ENCODE results near the gene PRSS53. TPM values are rescaled to one million over a fixed set of nuclear protein-coding genes. Genes with fewer than 3 reads are reported as not detected.

The PRSS53 gene
- total RNA-seq, 2 donors from 2014 or later, result 2.5 TPM

DNA sequence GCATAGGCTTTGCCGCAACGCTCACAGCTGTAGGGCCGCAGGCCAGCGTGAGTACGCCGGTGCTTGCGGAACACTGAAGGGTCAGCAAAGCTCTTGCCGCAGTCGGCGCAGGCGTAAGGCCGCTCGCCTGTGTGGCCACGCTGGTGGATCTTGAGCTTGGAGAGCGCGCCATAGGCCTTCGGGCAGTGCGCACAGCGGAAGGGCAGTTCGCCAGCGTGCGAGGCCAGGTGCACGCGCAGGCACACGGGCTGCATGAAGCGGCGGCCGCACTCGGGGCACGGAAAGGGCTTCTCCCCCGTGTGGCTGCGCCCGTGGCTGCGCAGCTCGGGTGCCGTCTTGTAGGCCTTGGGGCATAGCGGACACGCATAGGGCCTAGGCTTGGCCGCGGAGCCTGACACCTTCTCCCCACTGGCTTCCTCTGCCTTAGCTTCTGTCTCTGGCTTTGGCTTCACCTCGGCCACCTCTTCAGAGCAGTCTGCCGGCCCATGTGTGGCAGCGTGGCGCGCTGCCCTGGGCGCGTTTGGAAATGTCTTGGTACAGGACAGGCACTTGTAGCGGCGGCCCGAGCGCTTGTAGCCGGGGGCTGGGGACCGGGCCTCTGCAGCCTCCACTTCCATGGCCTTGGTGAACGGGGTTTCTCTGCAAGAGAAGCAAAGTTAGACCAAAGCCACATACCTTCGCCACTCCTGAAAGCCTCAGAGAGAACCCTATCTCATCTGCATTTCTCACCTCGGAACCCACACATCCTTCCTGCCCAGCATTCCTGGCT, 24.7 kb downstream of the PRSS53 start:
- intact Hi-C loops (cut with DNase I), result no loop called here
- no peak overlapping the region for H3K4me3 ChIP-seq
- no peaks in the 10 kb centered on the region for H3K4me1 ChIP-seq (replicated peaks)
- DNase-seq (ENCODE audit: low spot score), result no peak
- no peak overlapping the region for H3K27ac ChIP-seq
- no peaks in the 10 kb centered on the region for H3K36me3 ChIP-seq
- H3K27me3 ChIP-seq (replicated peaks; ENCODE audit: insufficient read depth), result no peaks in the 10 kb centered on the region
- 87% methylated on average over 56 of the region's 56 CpGs for WGBS
- TF ChIP-seq POLR2AphosphoS5 (IDR thresholded peaks at IDR 0.05) (no peak), POLR2A (IDR thresholded peaks at IDR 0.05) (no peak)
- TF ChIP-seq, protein P1, sequence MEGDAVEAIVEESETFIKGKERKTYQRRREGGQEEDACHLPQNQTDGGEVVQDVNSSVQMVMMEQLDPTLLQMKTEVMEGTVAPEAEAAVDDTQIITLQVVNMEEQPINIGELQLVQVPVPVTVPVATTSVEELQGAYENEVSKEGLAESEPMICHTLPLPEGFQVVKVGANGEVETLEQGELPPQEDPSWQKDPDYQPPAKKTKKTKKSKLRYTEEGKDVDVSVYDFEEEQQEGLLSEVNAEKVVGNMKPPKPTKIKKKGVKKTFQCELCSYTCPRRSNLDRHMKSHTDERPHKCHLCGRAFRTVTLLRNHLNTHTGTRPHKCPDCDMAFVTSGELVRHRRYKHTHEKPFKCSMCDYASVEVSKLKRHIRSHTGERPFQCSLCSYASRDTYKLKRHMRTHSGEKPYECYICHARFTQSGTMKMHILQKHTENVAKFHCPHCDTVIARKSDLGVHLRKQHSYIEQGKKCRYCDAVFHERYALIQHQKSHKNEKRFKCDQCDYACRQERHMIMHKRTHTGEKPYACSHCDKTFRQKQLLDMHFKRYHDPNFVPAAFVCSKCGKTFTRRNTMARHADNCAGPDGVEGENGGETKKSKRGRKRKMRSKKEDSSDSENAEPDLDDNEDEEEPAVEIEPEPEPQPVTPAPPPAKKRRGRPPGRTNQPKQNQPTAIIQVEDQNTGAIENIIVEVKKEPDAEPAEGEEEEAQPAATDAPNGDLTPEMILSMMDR (IDR thresholded peaks at IDR 0.05), result no peak
- no peaks in the 10 kb centered on the region for H3K9me3 ChIP-seq

DNA sequence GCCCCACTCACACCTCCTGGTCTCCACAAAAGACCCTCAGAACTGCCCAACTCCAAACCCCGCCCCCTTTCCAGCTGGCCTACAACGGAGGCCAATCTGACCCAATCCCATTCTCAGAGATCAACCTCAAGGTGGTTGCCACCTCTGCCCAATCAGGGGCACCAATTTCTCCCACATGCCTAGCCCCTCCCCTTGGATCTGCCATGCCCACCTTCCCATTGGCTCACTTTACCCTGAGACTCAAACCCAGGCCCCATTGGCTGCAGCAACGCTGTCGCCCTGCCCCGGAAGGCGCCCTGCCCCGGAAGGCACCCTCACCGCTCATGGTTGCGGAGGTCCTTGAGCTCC, 25.3 kb downstream of the PRSS53 start:
- intact Hi-C loops (cut with DNase I), result no loop called here
- Histone ChIP-seq H3K4me3 (no peak overlapping the region), H3K36me3 (no peaks in the 10 kb centered on the region), H3K9me3 (no peaks in the 10 kb centered on the region), H3K27me3 (replicated peaks; ENCODE audit: insufficient read depth) (no peaks in the 10 kb centered on the region), H3K27ac (no peak overlapping the region), H3K4me1 (replicated peaks) (no peaks in the 10 kb centered on the region)
- TF ChIP-seq POLR2A (IDR thresholded peaks at IDR 0.05), result no peak
- TF ChIP-seq, protein P1 (IDR thresholded peaks at IDR 0.05), result no peak
- TF ChIP-seq POLR2AphosphoS5 (IDR thresholded peaks at IDR 0.05), result no peak
- 91% methylated on average over 9 of the region's 9 CpGs for WGBS
- no peak for DNase-seq (ENCODE audit: low spot score)

DNA sequence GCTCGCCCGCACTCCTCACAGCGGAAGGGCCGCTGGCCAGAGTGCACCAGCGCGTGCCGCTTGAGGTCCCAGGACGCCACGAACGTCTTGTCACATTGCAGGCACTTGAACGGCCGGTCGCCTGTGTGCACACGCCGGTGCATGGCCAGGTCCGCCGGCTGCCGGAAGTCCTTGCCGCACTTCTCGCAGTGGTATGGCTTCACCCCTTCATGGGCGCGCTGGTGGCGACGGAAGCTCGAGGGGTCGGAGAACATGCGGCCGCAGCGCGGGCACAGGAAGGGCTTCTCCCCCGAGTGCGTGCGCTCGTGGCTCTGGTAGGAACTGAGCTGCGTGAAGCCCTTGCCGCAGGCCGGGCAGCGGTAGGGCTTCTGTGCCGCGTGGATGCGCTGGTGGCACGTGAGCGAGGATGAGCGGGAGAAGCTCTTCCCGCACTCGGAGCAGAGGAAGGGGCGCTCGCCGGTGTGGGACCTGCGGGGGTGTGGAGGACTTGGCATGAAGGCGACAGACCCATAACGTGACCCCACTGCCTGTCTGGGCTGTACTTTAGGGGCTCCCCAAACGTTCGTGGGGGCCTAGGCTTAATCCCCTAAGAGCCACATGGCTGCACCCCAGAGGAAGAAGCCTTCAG, 26.8 kb downstream of the PRSS53 start:
- H3K27me3 ChIP-seq (replicated peaks; ENCODE audit: insufficient read depth), result no peaks in the 10 kb centered on the region
- H3K36me3 ChIP-seq, result no peaks in the 10 kb centered on the region
- TF ChIP-seq POLR2A (IDR thresholded peaks at IDR 0.05), result no peak
- no peaks in the 10 kb centered on the region for H3K9me3 ChIP-seq
- 95% methylated on average over 54 of the region's 54 CpGs for WGBS
- no peak for DNase-seq (ENCODE audit: low spot score)
- no peak overlapping the region for H3K27ac ChIP-seq
- H3K4me1 ChIP-seq (replicated peaks), result no peaks in the 10 kb centered on the region
- intact Hi-C loops (cut with DNase I), result no loop called here
- H3K4me3 ChIP-seq, result no peak overlapping the region

DNA sequence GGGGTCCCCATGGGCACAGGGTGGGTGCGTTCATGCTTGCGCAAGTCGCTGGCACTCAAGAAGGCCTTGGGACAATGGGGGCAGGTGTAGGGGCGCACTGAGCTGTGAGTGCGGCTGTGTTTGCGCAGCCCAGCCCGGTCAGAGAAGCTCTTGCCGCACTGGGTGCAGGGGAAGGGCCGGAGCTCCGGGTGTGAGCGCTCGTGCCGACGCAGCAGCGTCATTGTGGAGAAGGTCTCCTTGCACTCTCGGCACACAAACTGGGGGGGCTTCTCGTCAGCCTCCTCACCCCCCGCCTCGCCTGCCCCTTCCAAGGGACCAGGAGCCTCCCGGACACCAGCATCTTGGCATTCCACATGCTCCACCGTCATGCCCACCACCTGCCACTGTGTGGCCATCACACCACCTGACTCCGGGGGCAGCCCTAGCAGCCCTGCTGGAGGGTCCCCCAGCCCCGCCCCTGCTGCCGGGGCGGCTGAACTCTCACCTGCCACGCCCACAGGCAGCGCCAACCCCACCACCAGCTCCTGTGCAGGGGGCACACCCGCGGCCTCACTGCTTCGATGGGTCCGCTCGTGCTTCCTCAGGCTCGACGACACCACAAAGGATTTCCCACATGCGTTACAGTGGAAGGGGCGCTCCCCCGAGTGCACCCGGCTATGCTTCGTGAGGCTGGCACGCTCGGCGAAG, 27.5 kb downstream of the PRSS53 start:
- no peaks in the 10 kb centered on the region for H3K4me1 ChIP-seq (replicated peaks)
- intact Hi-C loops (cut with DNase I), result no loop called here
- no peak for TF ChIP-seq POLR2AphosphoS5 (IDR thresholded peaks at IDR 0.05)
- TF ChIP-seq, protein P1 (IDR thresholded peaks at IDR 0.05), result no peak
- TF ChIP-seq POLR2A (IDR thresholded peaks at IDR 0.05), result no peak
- WGBS, result 93% methylated on average over 40 of the region's 42 CpGs
- no peak overlapping the region for H3K27ac ChIP-seq
- no peaks in the 10 kb centered on the region for H3K36me3 ChIP-seq
- H3K27me3 ChIP-seq (replicated peaks; ENCODE audit: insufficient read depth), result no peaks in the 10 kb centered on the region
- H3K9me3 ChIP-seq, result no peaks in the 10 kb centered on the region
- H3K4me3 ChIP-seq, result no peak overlapping the region
- DNase-seq (ENCODE audit: low spot score), result no peak

DNA sequence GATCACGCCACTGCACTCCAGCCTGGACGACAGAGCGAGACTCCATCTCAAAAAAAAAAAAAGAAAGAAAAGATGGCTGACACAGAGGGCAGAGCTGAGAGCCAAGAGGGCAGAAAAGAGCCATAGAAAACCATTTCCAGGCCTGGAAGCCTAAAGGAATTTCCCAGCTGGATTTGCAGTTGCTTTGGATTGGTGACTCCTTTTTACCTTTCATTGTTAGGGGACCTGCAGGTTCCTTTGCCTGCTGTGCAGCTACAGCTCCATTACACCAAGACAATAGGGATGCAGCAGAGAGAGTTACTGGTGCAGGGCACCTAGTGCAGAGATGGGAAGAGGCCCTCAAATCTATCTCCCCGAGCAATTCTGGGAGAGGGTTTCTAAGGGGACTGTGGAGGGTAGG, 33.1 kb downstream of the PRSS53 start:
- no peaks in the 10 kb centered on the region for H3K27me3 ChIP-seq (replicated peaks; ENCODE audit: insufficient read depth)
- H3K9me3 ChIP-seq, result no peaks in the 10 kb centered on the region
- no peaks in the 10 kb centered on the region for H3K36me3 ChIP-seq
- DNase-seq (ENCODE audit: low spot score), result no peak
- intact Hi-C loops (cut with DNase I), result no loop called here
- no peaks in the 10 kb centered on the region for H3K4me1 ChIP-seq (replicated peaks)
- WGBS, result 89% methylated on average over 4 of the region's 4 CpGs
- H3K27ac ChIP-seq, result no peak overlapping the region
- no peak for TF ChIP-seq POLR2A (IDR thresholded peaks at IDR 0.05)
- TF ChIP-seq, protein P1 (IDR thresholded peaks at IDR 0.05), result no peak
- TF ChIP-seq POLR2AphosphoS5 (IDR thresholded peaks at IDR 0.05), result no peak
- no peak overlapping the region for H3K4me3 ChIP-seq
